ENCODE results near the gene KIAA1671.

GRCh38 chr22:25038771-25039170 is 86.3 kb downstream of the KIAA1671 start:
- TF ChIP-seq POLR2AphosphoS5 (IDR thresholded peaks at IDR 0.05; ENCODE audit: low read depth, low read length), result no peak
- TF ChIP-seq POLR2A (IDR thresholded peaks at IDR 0.05; ENCODE audit: low read depth, low read length), result no peak
- TF ChIP-seq TAF1 (IDR thresholded peaks at IDR 0.05; ENCODE audit: low read depth, low read length), result no peak

All from GM12891 (cell line).